NB4 (cell line): Measurements from ENCODE around the gene PTPRG.

ENCODE experiments used
- MYC ChIP-seq: IDR thresholded peaks from 2 replicates; pipeline ENCODE4 v1.6.1; 2011; ENCODE audit warnings: low read depth, low read length
- POLR2A ChIP-seq: IDR thresholded peaks from 2 replicates; pipeline ENCODE4 v1.6.1; 2011; ENCODE audit warnings: mild to moderate bottlenecking; ENCODE audit not compliant: insufficient read length; ENCODE audit errors: extremely low read depth
- TF ChIP-seq, protein P1 (sequence below): IDR thresholded peaks from one replicate; pipeline ENCODE4 v1.5.1; 2012; ENCODE audit warnings: low read depth, low read length
- TF ChIP-seq, protein P2 (sequence below): IDR thresholded peaks from 2 replicates; pipeline ENCODE4 v1.6.1; 2011; ENCODE audit warnings: low read depth, low read length

DNA sequence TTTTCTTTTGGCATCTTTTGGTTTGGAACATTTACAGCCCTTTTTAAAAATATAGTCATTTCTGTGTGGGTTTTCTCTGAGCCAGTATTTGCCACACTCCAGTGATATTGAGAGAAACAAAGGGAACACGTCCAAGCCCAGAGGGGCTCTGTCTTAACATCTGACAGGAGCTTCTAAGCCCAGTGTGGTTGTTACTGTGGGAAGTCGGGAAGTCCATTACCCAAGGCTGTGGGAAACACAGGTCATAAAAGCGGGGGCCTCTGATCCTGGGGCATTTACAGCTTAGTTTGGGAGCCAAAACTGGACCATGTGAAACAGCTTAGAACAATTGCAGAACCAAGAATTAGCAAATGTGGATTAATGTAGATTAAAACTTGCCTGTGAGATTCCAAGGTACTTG is 123.0 kb downstream of the PTPRG start:
- TF ChIP-seq, protein P1, sequence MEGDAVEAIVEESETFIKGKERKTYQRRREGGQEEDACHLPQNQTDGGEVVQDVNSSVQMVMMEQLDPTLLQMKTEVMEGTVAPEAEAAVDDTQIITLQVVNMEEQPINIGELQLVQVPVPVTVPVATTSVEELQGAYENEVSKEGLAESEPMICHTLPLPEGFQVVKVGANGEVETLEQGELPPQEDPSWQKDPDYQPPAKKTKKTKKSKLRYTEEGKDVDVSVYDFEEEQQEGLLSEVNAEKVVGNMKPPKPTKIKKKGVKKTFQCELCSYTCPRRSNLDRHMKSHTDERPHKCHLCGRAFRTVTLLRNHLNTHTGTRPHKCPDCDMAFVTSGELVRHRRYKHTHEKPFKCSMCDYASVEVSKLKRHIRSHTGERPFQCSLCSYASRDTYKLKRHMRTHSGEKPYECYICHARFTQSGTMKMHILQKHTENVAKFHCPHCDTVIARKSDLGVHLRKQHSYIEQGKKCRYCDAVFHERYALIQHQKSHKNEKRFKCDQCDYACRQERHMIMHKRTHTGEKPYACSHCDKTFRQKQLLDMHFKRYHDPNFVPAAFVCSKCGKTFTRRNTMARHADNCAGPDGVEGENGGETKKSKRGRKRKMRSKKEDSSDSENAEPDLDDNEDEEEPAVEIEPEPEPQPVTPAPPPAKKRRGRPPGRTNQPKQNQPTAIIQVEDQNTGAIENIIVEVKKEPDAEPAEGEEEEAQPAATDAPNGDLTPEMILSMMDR, result no peak
- TF ChIP-seq POLR2A, result no peak
- TF ChIP-seq, protein P2, sequence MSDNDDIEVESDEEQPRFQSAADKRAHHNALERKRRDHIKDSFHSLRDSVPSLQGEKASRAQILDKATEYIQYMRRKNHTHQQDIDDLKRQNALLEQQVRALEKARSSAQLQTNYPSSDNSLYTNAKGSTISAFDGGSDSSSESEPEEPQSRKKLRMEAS, result no peak
- TF ChIP-seq MYC, result no peak
